Neutrophil (primary cell): ENCODE measurements around the gene TSPAN10.

ENCODE experiments used
- H3K27ac ChIP-seq: fragments of 200-600 bp; sonication (generic); 2 replicates; pipeline ENCODE4 v1.5.1; 2016; ENCODE audit warnings: mild to moderate bottlenecking, moderate library complexity
- H3K27me3 ChIP-seq: fragments of 200-600 bp; sonication (generic); 2 replicates; pipeline ENCODE4 v1.6.0; 2016; ENCODE audit warnings: mild to moderate bottlenecking
- H3K36me3 ChIP-seq: fragments of 200-600 bp; sonication (generic); 2 replicates; pipeline ENCODE4 v1.5.1; 2017
- H3K4me1 ChIP-seq, 2 experiments: fragments of 200-600 bp in 1 of 2; sonication (generic) in 1 of 2; 1 replicate in 1 of 2; 2 replicates in 1 of 2; pipeline versions ENCODE4 v1.5.1 to v1.6.1; 2013 to 2016; ENCODE audit warnings: low read depth in 1 of 2, low read length in 1 of 2, mild to moderate bottlenecking in 1 of 2, moderate library complexity in 1 of 2; ENCODE audit not compliant: control insufficient read depth in 1 of 2, insufficient read depth in 1 of 2
- H3K4me3 ChIP-seq, 2 experiments: fragments of 200-600 bp in 1 of 2; sonication (generic) in 1 of 2; 1 replicate in 1 of 2; 2 replicates in 1 of 2; pipeline ENCODE4 v1.5.1; 2013 to 2016; ENCODE audit warnings: low read depth in 1 of 2, low read length in 1 of 2, mild to moderate bottlenecking in 1 of 2, moderate library complexity in 1 of 2
- H3K9me3 ChIP-seq: fragments of 200-600 bp; sonication (generic); 2 replicates; pipeline ENCODE4 v1.5.1; 2016
- TF ChIP-seq, protein P1 (sequence below): fragments of 200-600 bp; sonication (generic); IDR thresholded peaks from 2 replicates; pipeline ENCODE4 v1.5.1; 2016; ENCODE audit warnings: antibody characterized with exemption

The TSPAN10 gene

GRCh38 chr17:81651692-81652091, 14.7 kb downstream of the TSPAN10 start:
- peaks cover 10% of the 10 kb centered on the region in 2 experiments for H3K4me1 ChIP-seq
- no peak overlapping the region for H3K27ac ChIP-seq
- H3K36me3 ChIP-seq: no peaks in the 10 kb centered on the region
- TF ChIP-seq, protein P1, sequence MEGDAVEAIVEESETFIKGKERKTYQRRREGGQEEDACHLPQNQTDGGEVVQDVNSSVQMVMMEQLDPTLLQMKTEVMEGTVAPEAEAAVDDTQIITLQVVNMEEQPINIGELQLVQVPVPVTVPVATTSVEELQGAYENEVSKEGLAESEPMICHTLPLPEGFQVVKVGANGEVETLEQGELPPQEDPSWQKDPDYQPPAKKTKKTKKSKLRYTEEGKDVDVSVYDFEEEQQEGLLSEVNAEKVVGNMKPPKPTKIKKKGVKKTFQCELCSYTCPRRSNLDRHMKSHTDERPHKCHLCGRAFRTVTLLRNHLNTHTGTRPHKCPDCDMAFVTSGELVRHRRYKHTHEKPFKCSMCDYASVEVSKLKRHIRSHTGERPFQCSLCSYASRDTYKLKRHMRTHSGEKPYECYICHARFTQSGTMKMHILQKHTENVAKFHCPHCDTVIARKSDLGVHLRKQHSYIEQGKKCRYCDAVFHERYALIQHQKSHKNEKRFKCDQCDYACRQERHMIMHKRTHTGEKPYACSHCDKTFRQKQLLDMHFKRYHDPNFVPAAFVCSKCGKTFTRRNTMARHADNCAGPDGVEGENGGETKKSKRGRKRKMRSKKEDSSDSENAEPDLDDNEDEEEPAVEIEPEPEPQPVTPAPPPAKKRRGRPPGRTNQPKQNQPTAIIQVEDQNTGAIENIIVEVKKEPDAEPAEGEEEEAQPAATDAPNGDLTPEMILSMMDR: no peak
- H3K9me3 ChIP-seq: peaks cover 7% of the 10 kb centered on the region
- peaks cover 56% of the 10 kb centered on the region for H3K27me3 ChIP-seq
- H3K4me3 ChIP-seq: no peak overlapping the region

- Histone ChIP-seq H3K27ac (no peak overlapping the region), H3K36me3 (no peaks in the 10 kb centered on the region), H3K27me3 (peaks cover 42% of the 10 kb centered on the region), H3K4me3 (peak overlapping the region; percentile 37 to 50), H3K9me3 (peaks cover 7% of the 10 kb centered on the region), H3K4me1 (peaks cover 10% of the 10 kb centered on the region in 2 experiments)
- TF ChIP-seq, protein P1: no peak
Observed at GRCh38 chr17:81652906-81653771, 16.1 kb downstream of the TSPAN10 start.

DNA sequence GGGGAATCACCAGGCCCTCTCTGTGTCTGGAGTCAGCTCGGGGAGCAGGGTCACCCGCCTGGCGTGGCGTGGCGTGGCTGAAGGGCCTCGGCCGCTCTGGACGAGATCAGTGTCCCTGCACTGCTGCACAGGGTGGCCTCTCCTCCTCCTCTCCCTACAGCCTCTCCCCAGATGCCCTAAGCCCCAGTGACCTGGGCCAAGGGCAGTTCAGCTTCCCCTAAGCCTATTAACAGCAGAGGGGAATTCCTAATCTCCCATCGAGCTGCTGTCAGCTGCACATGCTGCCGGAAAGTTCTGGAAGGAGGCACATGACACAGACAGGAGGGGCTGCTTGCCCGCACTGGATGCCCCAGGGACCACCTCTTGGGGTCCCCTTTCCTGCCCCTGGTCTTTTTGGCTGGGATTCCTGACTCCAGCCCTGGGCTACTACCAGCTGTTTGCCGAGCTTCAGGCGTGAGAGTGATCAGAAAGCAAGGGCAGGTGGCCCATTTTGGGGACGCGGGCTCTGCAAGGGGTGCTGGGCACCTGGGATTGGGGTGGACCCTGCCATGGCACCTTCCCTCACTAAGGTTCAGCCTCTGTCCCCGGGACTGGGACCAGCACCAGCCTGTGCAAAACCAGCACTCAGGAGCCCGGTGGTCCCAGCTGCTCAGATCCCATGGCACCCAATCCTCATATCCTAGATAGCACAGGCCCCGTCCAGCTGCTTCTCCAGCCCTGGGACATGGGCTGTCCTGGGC, 18.6 kb downstream of the TSPAN10 start:
- Histone ChIP-seq H3K27ac (no peak overlapping the region), H3K4me1 (peaks cover 10% of the 10 kb centered on the region in 2 experiments), H3K4me3 (no peak overlapping the region), H3K36me3 (no peaks in the 10 kb centered on the region), H3K27me3 (peaks cover 18% of the 10 kb centered on the region), H3K9me3 (no peaks in the 10 kb centered on the region)
- TF ChIP-seq, protein P1: no peak

GRCh38 chr17:81656118-81656743, 19.2 kb downstream of the TSPAN10 start, which contains the start of gene PDE6G:
Gene PDE6G, minus strand, starts transcription at chr17:81656542. Its CDS starts 3,237 bp downstream, at chr17:81653305.
- H3K36me3 ChIP-seq: no peaks in the 10 kb centered on the region
- H3K4me3 ChIP-seq: no peak within 1 kb of the TSS
- no peak within 1 kb of the TSS for H3K27ac ChIP-seq
- no peaks in the 10 kb centered on the region for H3K9me3 ChIP-seq
- H3K4me1 ChIP-seq: peaks cover 10% of the 10 kb centered on the region in 2 experiments
- TF ChIP-seq, protein P1: no peak
- H3K27me3 ChIP-seq: peaks cover 13% of the 10 kb centered on the region

GRCh38 chr17:81656835-81657234, 19.8 kb downstream of the TSPAN10 start:
- H3K9me3 ChIP-seq: no peaks in the 10 kb centered on the region
- no peak overlapping the region for H3K4me3 ChIP-seq
- TF ChIP-seq, protein P1: no peak
- no peaks in the 10 kb centered on the region for H3K36me3 ChIP-seq
- H3K4me1 ChIP-seq: peaks cover 10% of the 10 kb centered on the region in 2 experiments
- peaks cover 13% of the 10 kb centered on the region for H3K27me3 ChIP-seq
- no peak overlapping the region for H3K27ac ChIP-seq
